ENCODE data around the gene MISP3.

Gene MISP3

DNA sequence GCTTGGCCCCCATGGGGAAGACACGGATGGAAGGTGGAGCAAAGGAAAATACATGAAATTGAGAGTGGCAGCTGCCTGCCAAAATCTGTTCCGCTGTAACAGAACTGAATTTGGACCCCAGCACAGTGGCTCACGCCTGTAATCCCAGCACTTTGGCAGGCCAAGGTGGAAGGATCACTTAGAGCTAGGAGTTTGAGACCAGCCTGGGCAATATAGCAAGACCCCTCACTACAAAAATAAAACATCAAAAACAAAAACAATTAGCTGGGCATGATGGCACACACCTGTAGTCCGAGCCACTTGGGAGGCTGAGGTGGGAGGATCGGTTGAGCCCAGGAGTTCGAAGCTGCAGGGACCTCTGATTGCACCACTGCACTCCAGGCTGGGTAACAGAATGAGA lies 20.1 kb upstream of the MISP3 start:
- Histone ChIP-seq H3K9me3 (ENCODE audit: insufficient read depth, low read length) (no peaks in the 10 kb centered on the region), H3K79me2 (ENCODE audit: low read length) (no peaks in the 10 kb centered on the region), H3K36me3 (replicated peaks; ENCODE audit: low read depth, low read length) (peaks cover 18% of the 10 kb centered on the region), H3K27ac (ENCODE audit: low read length) (no peak overlapping the region), H3K4me3 (ENCODE audit: low read length) (no peak overlapping the region), H3K4me1 (ENCODE audit: low read length) (no peaks in the 10 kb centered on the region), H3K9ac (ENCODE audit: low read length) (no peak overlapping the region), H4K20me1 (ENCODE audit: insufficient read depth, low read length) (no peaks in the 10 kb centered on the region), H3K27me3 (ENCODE audit: low read depth, low read length) (no peaks in the 10 kb centered on the region), H3K4me2 (ENCODE audit: low read length) (no peak overlapping the region), H2AFZ (ENCODE audit: low read depth, low read length) (no peak overlapping the region)
- no peak for TF ChIP-seq CTCF (IDR thresholded peaks at IDR 0.05; ENCODE audit: low read depth, low read length)

GRCh38 chr19:14053032-14053431 lies 19.6 kb upstream of the MISP3 start:
- H2AFZ ChIP-seq (ENCODE audit: low read depth, low read length): no peak overlapping the region
- no peaks in the 10 kb centered on the region for H3K9me3 ChIP-seq (ENCODE audit: insufficient read depth, low read length)
- no peaks in the 10 kb centered on the region for H3K79me2 ChIP-seq (ENCODE audit: low read length)
- no peak overlapping the region for H3K27ac ChIP-seq (ENCODE audit: low read length)
- no peaks in the 10 kb centered on the region for H4K20me1 ChIP-seq (ENCODE audit: insufficient read depth, low read length)
- peaks cover 18% of the 10 kb centered on the region for H3K36me3 ChIP-seq (replicated peaks; ENCODE audit: low read depth, low read length)
- H3K9ac ChIP-seq (ENCODE audit: low read length): no peak overlapping the region
- H3K4me3 ChIP-seq (ENCODE audit: low read length): no peak overlapping the region
- TF ChIP-seq EZH2phosphoT487 (IDR thresholded peaks at IDR 0.05; ENCODE audit: low read depth): no peak
- no peak for TF ChIP-seq CTCF (IDR thresholded peaks at IDR 0.05; ENCODE audit: low read depth, low read length)
- no peak overlapping the region for H3K4me2 ChIP-seq (ENCODE audit: low read length)
- no peaks in the 10 kb centered on the region; the same call in 1 of the 2 replicates for H3K27me3 ChIP-seq (ENCODE audit: low read depth, low read length)
- no peaks in the 10 kb centered on the region for H3K4me1 ChIP-seq (ENCODE audit: low read length)

DNA sequence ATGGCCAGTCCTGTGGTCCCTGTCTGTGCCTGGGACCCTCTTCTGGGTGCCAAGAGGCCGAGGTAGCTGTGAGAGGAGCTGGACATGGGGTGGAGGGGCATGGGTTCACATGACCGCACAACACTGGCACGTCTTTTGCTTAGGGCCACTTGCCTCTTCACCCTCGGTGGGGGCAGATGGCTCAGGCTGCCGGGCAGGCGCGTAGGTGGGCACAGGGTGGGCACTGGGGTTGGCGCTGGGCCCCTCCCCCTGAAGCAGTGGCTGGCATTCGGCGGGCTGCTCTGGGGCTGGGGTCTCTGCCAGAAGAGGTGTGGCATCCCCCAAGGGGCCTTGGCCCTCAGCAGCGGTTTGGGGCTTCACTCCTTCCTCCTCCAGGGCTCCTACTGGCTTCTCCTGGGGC lies 19.1 kb upstream of the MISP3 start:
- Histone ChIP-seq H3K4me3 (ENCODE audit: low read length) (no peak overlapping the region), H3K27ac (ENCODE audit: low read length) (no peak overlapping the region), H3K4me2 (ENCODE audit: low read length) (no peak overlapping the region), H3K9me3 (ENCODE audit: insufficient read depth, low read length) (no peaks in the 10 kb centered on the region), H3K27me3 (ENCODE audit: low read depth, low read length) (peaks cover 5% of the 10 kb centered on the region; the same call in 1 of the 2 replicates), H3K36me3 (replicated peaks; ENCODE audit: low read depth, low read length) (peaks cover 15% of the 10 kb centered on the region), H2AFZ (ENCODE audit: low read depth, low read length) (no peak overlapping the region), H4K20me1 (ENCODE audit: insufficient read depth, low read length) (no peaks in the 10 kb centered on the region), H3K79me2 (ENCODE audit: low read length) (no peaks in the 10 kb centered on the region), H3K9ac (ENCODE audit: low read length) (no peak overlapping the region), H3K4me1 (ENCODE audit: low read length) (no peaks in the 10 kb centered on the region)
- TF ChIP-seq CTCF (IDR thresholded peaks at IDR 0.05; ENCODE audit: low read depth, low read length) (no peak), EZH2phosphoT487 (IDR thresholded peaks at IDR 0.05; ENCODE audit: low read depth) (no peak)

DNA sequence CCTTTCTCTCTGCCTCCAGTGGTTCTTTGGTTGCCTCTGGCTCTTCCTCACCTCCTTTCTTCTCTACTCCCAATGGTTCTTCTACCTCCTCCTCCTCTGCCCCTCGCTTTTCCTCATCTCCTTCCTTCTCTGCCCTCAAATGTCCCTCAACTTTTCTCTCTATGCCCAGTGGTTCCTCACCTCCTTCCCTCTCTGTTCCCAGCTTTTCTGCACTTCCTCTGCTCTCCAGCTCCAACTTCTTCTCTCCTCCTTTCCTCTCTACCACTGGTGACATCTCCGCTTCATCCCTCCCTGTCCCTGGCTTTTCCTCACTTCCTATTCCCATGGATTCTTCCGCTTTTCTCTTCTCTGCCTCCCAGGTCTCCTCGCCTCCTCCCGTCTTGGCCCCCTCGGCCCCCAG lies 18.5 kb upstream of the MISP3 start:
- H3K27me3 ChIP-seq (ENCODE audit: low read depth, low read length): peaks cover 8% of the 10 kb centered on the region; the same call in 1 of the 2 replicates
- H4K20me1 ChIP-seq (ENCODE audit: insufficient read depth, low read length): no peaks in the 10 kb centered on the region
- no peak overlapping the region for H3K4me2 ChIP-seq (ENCODE audit: low read length)
- peaks cover 15% of the 10 kb centered on the region for H3K36me3 ChIP-seq (replicated peaks; ENCODE audit: low read depth, low read length)
- H3K4me3 ChIP-seq (ENCODE audit: low read length): no peak overlapping the region
- 0 out of 2 replicates have a peak, but pooled peaks cover 2% of the 10 kb centered on the region for H3K4me1 ChIP-seq (ENCODE audit: low read length)
- no peaks in the 10 kb centered on the region for H3K79me2 ChIP-seq (ENCODE audit: low read length)
- H2AFZ ChIP-seq (ENCODE audit: low read depth, low read length): no peak overlapping the region
- no peak overlapping the region for H3K9ac ChIP-seq (ENCODE audit: low read length)
- TF ChIP-seq EZH2phosphoT487 (IDR thresholded peaks at IDR 0.05; ENCODE audit: low read depth) (no peak), CTCF (IDR thresholded peaks at IDR 0.05; ENCODE audit: low read depth, low read length) (no peak)
- H3K9me3 ChIP-seq (ENCODE audit: insufficient read depth, low read length): no peaks in the 10 kb centered on the region
- H3K27ac ChIP-seq (ENCODE audit: low read length): no peak overlapping the region

Data from OCI-LY3 (cell line).